Uterus (tissue), 2 donors: ENCODE data around the gene UBAP2L.
"Not testable (repeated sequence)": the region's sequence is repeated elsewhere in the genome, so short reads cannot be mapped to it uniquely, and the experiment has no call there.

Source experiments
- CTCF ChIP-seq, 4 experiments: fragments of 200-600 bp in 2 of 4; fragments of 450-650 bp in 2 of 4; sonication (generic) in 2 of 4; IDR thresholded peaks; one replicate each; pipeline ENCODE4 v1.5.1; 2016 to 2019; ENCODE audit warnings: antibody characterized with exemption in 4 of 4, mild to moderate bottlenecking in 2 of 4, moderate library complexity in 1 of 4
- POLR2A ChIP-seq, 2 donors: fragments of 450-650 bp; IDR thresholded peaks; one replicate each; pipeline ENCODE4 v1.6.1; 2016; ENCODE audit warnings: antibody characterized with exemption in 2 of 2, mild to moderate bottlenecking in 1 of 2, moderate library complexity in 1 of 2

DNA sequence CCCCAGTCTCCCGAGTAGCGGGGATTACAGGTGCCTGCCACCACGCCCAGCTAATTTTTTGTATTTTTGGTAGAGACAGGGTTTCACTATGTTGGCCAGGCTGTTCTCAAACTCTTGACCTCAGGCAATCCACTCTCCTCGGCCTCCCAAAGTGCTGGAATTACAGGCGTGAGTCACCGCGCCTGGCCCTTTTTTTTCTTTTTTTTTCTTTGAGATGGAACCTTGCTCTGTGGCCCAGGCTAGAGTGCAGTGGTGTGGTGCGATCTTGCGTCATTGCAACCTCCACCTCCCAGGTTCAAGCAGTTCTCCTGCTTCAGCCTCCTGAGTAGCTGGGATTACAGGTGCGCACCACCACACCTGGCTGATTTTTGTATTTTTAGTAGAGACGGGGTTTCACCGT lies 12.4 kb downstream of the UBAP2L start:
- TF ChIP-seq CTCF, POLR2A (IDR thresholded peaks at IDR 0.05): not testable (repeated sequence)
